Fibroblast of lung (primary cell): ENCODE results near the gene ZNF138. TPM values are rescaled to one million over a fixed set of nuclear protein-coding genes. Genes with fewer than 3 reads are reported as not detected.
"Not testable (repeated sequence)": the region's sequence is repeated elsewhere in the genome, so short reads cannot be mapped to it uniquely, and the experiment has no call there.

Experiments
- DNase-seq, 2 donors: peaks; one replicate each; pipeline versions ENCODE4 v3.0.0 to v3.0.0-alpha.2; 2010; ENCODE audit warnings: low read depth in 2 of 2
- H2AFZ ChIP-seq: 2 replicates; pipeline ENCODE4 v1.5.1; 2012; ENCODE audit warnings: low read length, control low read depth, inconsistent platforms
- H3K27ac ChIP-seq: 2 replicates; pipeline ENCODE4 v1.5.1; 2011; ENCODE audit warnings: low read length, control low read depth; ENCODE audit not compliant: insufficient read depth
- H3K27me3 ChIP-seq: 2 replicates; pipeline ENCODE4 v1.5.1; 2011; ENCODE audit warnings: mild to moderate bottlenecking, low read length; ENCODE audit not compliant: control insufficient read depth, insufficient read depth
- H3K36me3 ChIP-seq: 2 replicates; pipeline ENCODE4 v1.5.1; 2011; ENCODE audit warnings: low read length; ENCODE audit not compliant: control insufficient read depth, insufficient read depth
- H3K4me1 ChIP-seq: 2 replicates; pipeline ENCODE4 v1.5.1; 2011; ENCODE audit warnings: low read length; ENCODE audit not compliant: control insufficient read depth, insufficient read depth; ENCODE audit errors: extremely low read depth
- H3K4me2 ChIP-seq: 2 replicates; pipeline ENCODE4 v1.5.1; 2011; ENCODE audit warnings: low read length, control low read depth; ENCODE audit not compliant: insufficient read depth; ENCODE audit errors: extremely low read depth
- H3K4me3 ChIP-seq, 4 experiments: fragments of 200-600 bp in 1 of 4; sonication (generic) in 1 of 4; replicated peaks in 1 of 4; 2 replicates each; pipeline ENCODE4 v1.5.1; 2011 to 2016; ENCODE audit warnings: low read length in 4 of 4, low read depth in 3 of 4, mild to moderate bottlenecking in 3 of 4, control low read depth in 2 of 4, inconsistent platforms in 1 of 4, mixed read lengths in 1 of 4; ENCODE audit not compliant: insufficient read depth in 1 of 4; ENCODE audit errors: control extremely low read depth in 1 of 4
- H3K79me2 ChIP-seq: 2 replicates; pipeline ENCODE4 v1.5.1; 2012; ENCODE audit warnings: mild to moderate bottlenecking, low read length, inconsistent platforms; ENCODE audit not compliant: control insufficient read depth, insufficient read depth
- H3K9ac ChIP-seq: 2 replicates; pipeline ENCODE4 v1.5.1; 2011; ENCODE audit warnings: mild to moderate bottlenecking, low read length, control low read depth; ENCODE audit not compliant: insufficient read depth
- H3K9me3 ChIP-seq: 2 replicates; pipeline ENCODE4 v1.5.1; 2012; ENCODE audit warnings: low read depth, low read length; ENCODE audit not compliant: control insufficient read depth, insufficient read depth
- H4K20me1 ChIP-seq: 2 replicates; pipeline ENCODE4 v1.5.1; 2011; ENCODE audit warnings: low read length; ENCODE audit not compliant: control insufficient read depth, insufficient read depth; ENCODE audit errors: extremely low read depth
- CTCF ChIP-seq, 2 donors: IDR thresholded peaks in 1 of 2; conservative IDR thresholded peaks in 1 of 2; 1 replicate in 1 of 2; 2 replicates in 1 of 2; pipeline ENCODE4 v1.5.1; 2011 to 2012; ENCODE audit warnings: low read length in 2 of 2, control low read depth in 1 of 2, inconsistent platforms in 1 of 2, low read depth in 1 of 2, mild to moderate bottlenecking in 1 of 2
- EZH2 ChIP-seq: IDR thresholded peaks from 2 replicates; pipeline ENCODE4 v1.5.1; 2012; ENCODE audit warnings: low read length, control low read depth, mild to moderate bottlenecking; ENCODE audit errors: missing control alignments
- polyA plus RNA-seq, 2 donors: library from polyadenylated mRNA; depleted of rRNA in 1 of 2; stranded (reverse) in 1 of 2; unstranded in 1 of 2; fragments of >200 nt; gene quantifications; 2 replicates each; pipeline ENCODE4 v1.2.1, GENCODE V29; 2011 to 2012; ENCODE audit warnings: missing spikeins in 1 of 2
- total RNA-seq: library from RNA; depleted of rRNA; stranded (reverse); fragments of >200 nt; gene quantifications from 2 replicates; pipeline ENCODE4 v1.2.1, GENCODE V29; 2014

Gene ZNF138
- total and polyA plus RNA-seq, 2 donors (not counting 1 experiment from before 2014, with no cell fraction given): 3.3 to 4.1 TPM

- Histone ChIP-seq H4K20me1 (no peaks in the 10 kb centered on the region), H3K79me2 (peaks cover 14% of the 10 kb centered on the region), H3K27ac (peak overlapping the region; percentile 71), H2AFZ (no peak overlapping the region), H3K4me1 (no peaks in the 10 kb centered on the region), H3K4me3 (peak overlapping the region; percentile 44 to 93 (median 72)), H3K4me2 (peak overlapping the region; percentile 53), H3K9ac (peak overlapping the region; percentile 74), H3K27me3 (no peaks in the 10 kb centered on the region), H3K36me3 (peaks cover 1% of the 10 kb centered on the region), H3K9me3 (no peaks in the 10 kb centered on the region)
- no peak for TF ChIP-seq CTCF (conservative IDR thresholded peaks at IDR 0.05 in 1 of 2, IDR thresholded peaks at IDR 0.05 in 1 of 2; ENCODE audit: low read depth in 1 of 2, low read length in 2 of 2)
- no peak for TF ChIP-seq EZH2
- DNase-seq: no peak
These were observed 948 bp downstream of the ZNF138 start for GRCh38 chr7:64795176-64795575.

DNA sequence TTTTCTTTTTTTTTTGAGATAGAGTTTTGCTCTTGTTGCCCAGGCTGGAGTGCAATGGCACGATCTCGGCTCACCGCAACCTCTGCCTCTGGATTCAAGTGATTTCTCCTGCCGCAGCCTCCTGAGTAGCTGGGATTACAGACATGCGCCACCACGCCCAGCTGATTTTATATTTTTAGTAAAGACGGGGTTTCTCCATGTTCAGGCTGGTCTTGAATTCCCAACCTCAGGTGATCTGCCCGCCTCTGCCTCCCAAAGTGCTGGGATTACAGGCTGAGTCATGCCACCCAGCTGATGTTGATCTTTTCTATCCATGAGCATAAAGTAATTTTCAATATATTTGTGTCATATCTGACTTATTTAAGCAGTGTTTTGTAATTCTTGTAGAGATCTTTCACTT, 4.9 kb downstream of the ZNF138 start:
- not testable (repeated sequence) for H3K4me1 ChIP-seq, H3K27ac ChIP-seq, H3K4me2 ChIP-seq, H3K9ac ChIP-seq, H4K20me1 ChIP-seq, H3K4me3 ChIP-seq, H3K36me3 ChIP-seq, DNase-seq, H3K9me3 ChIP-seq, H2AFZ ChIP-seq, H3K27me3 ChIP-seq
- H3K79me2 ChIP-seq: peaks cover 14% of the 10 kb centered on the region

DNA sequence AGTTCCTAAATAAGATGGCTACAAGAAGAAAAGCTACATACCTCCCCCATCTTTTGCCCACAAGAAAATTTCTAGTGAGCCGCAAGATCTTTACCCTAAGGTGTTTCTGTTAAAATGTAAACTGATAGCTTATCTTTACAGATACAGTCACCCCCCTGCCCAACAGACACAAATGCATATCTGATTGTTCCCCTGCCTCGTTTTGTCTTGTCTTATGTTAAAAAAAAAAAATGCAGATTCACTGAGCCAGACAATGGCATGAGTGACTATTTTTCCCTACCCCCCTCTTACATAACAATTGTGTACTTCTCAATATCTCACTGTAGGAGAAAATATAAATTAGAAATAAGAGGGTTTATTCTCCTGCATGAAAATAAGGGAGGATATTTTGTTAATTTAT, 8.5 kb downstream of the ZNF138 start:
- Histone ChIP-seq H3K4me1 (no peaks in the 10 kb centered on the region), H3K9ac (no peak overlapping the region), H3K27me3 (no peaks in the 10 kb centered on the region), H4K20me1 (no peaks in the 10 kb centered on the region), H3K9me3 (no peaks in the 10 kb centered on the region), H3K4me2 (no peak overlapping the region), H3K4me3 (no peak overlapping the region), H3K36me3 (peaks cover 1% of the 10 kb centered on the region), H3K27ac (no peak overlapping the region), H2AFZ (no peak overlapping the region), H3K79me2 (no peaks in the 10 kb centered on the region)
- TF ChIP-seq CTCF (conservative IDR thresholded peaks at IDR 0.05 in 1 of 2, IDR thresholded peaks at IDR 0.05 in 1 of 2; ENCODE audit: low read depth in 1 of 2, low read length in 2 of 2): no peak
- no peak for TF ChIP-seq EZH2
- DNase-seq: no peak
